BJ (cell line): ENCODE results near the gene OR13J1. TPM values are rescaled to one million over a fixed set of nuclear protein-coding genes. Genes with fewer than 3 reads are reported as not detected.

Source experiments
- CTCF ChIA-PET: fragments of 350-600 bp; formaldehyde crosslinking; extraction: SDS; loops from one replicate; lab custom pipeline; 2021; ENCODE audit warnings: antibody characterized with exemption, inconsistent platforms; lab: Yijun Ruan, JAX
- POLR2A ChIA-PET: fragments of 300-600 bp; sonication (Branson Sonifier 250); formaldehyde crosslinking; extraction: SDS; loops from one replicate; lab custom pipeline; 2021; ENCODE audit warnings: antibody characterized with exemption; lab: Charles Lee
- DNase-seq: peaks from one replicate; pipeline ENCODE4 v3.0.0-alpha.2; 2011; ENCODE audit warnings: low read depth
- H3K27me3 ChIP-seq: 2 replicates; pipeline ENCODE4 v1.6.0; 2011; ENCODE audit warnings: low read length; ENCODE audit not compliant: control insufficient read depth, insufficient read depth
- H3K36me3 ChIP-seq: 2 replicates; pipeline ENCODE4 v1.5.1; 2011; ENCODE audit warnings: low read length; ENCODE audit not compliant: control insufficient read depth, insufficient read depth
- H3K4me3 ChIP-seq: 2 replicates; pipeline ENCODE4 v1.5.1; 2011; ENCODE audit warnings: low read depth, mild to moderate bottlenecking, control low read depth, low read length
- CTCF ChIP-seq: IDR thresholded peaks from 2 replicates; pipeline ENCODE4 v1.5.1; 2011; ENCODE audit warnings: low read depth, mild to moderate bottlenecking, control low read depth, inconsistent platforms, low read length, moderate library complexity; ENCODE audit not compliant: insufficient read depth
- polyA plus RNA-seq: library from polyadenylated mRNA; depleted of rRNA; stranded (reverse); fragments of >200 nt; gene quantifications from 2 replicates; pipeline ENCODE4 v1.2.3, GENCODE V29; 2011

OR13J1 gene
- polyA plus RNA-seq, 1 experiment, result not detected

- no peak overlapping the region for H3K4me3 ChIP-seq
- ChIA-PET CTCF (interaction anchor here (0.7 to 8.0 kb wide), 12 partner anchors 11 to 195 kb away, joined by 3 to 170 read pairs (median 4); partner anchors contain the start of gene NPR2), POLR2A (interaction anchor here (0.6 to 1.0 kb wide), 2 partner anchors 117 to 564 kb away, joined by 3 read pairs; no protein-coding TSS in a partner anchor)
Measured at GRCh38 chr9:35906923-35907699, 36.9 kb upstream of the OR13J1 start.

GRCh38 chr9:35905912-35906679 is 35.9 kb upstream of the OR13J1 start, which contains the start of gene HRCT1:
Gene HRCT1, plus strand, starts transcription at chr9:35906202. Its CDS starts 86 bp downstream, at chr9:35906288.
- Histone ChIP-seq H3K27me3 (peaks cover 2% of the 10 kb centered on the region; the same call in 1 of the 2 replicates), H3K36me3 (no peaks in the 10 kb centered on the region), H3K4me3 (no peak within 1 kb of the TSS)
- TF ChIP-seq CTCF, result no peak
- ChIA-PET CTCF (interaction anchor here (0.5 to 8.0 kb wide), 15 partner anchors 14 to 260 kb away, joined by 3 to 170 read pairs (median 5); partner anchors contain the start of gene NPR2), POLR2A (interaction anchor here (0.6 kb wide), 1 partner anchor 18 kb away, joined by 3 read pairs; no protein-coding TSS in a partner anchor)
- peak; percentile 72 for DNase-seq

More at GRCh38 chr9:35906923-35907699, 36.9 kb upstream of the OR13J1 start:
- Histone ChIP-seq H3K36me3 (no peaks in the 10 kb centered on the region), H3K27me3 (peaks cover 2% of the 10 kb centered on the region; the same call in 1 of the 2 replicates)
- DNase-seq, result no peak
- TF ChIP-seq CTCF, result no peak

GRCh38 chr9:35905051-35905781 is 35.0 kb upstream of the OR13J1 start:
- Histone ChIP-seq H3K36me3 (no peaks in the 10 kb centered on the region), H3K27me3 (peaks cover 2% of the 10 kb centered on the region; the same call in 1 of the 2 replicates), H3K4me3 (no peak overlapping the region)
- CTCF ChIA-PET, result interaction anchor here (0.5 to 8.0 kb wide), 12 partner anchors 13 to 261 kb away, joined by 3 to 170 read pairs (median 5); no protein-coding TSS in a partner anchor
- no peak for TF ChIP-seq CTCF
- DNase-seq, result no peak
- POLR2A ChIA-PET, result no interaction called here

GRCh38 chr9:35904338-35904737 is 34.1 kb upstream of the OR13J1 start:
- Histone ChIP-seq H3K4me3 (no peak overlapping the region), H3K36me3 (no peaks in the 10 kb centered on the region), H3K27me3 (peaks cover 2% of the 10 kb centered on the region; the same call in 1 of the 2 replicates)
- ChIA-PET CTCF (interaction anchor here (1.3 to 8.0 kb wide), 6 partner anchors 12 to 262 kb away, joined by 3 to 170 read pairs (median 8); no protein-coding TSS in a partner anchor), POLR2A (no interaction called here)
- DNase-seq, result no peak
- no peak for TF ChIP-seq CTCF
